D721Med (cell line): Measurements from ENCODE around the gene SPACA7.

Source experiments
- DNase-seq: peaks from one replicate; pipeline ENCODE4 v3.0.0; 2011; ENCODE audit warnings: low spot score; ENCODE audit not compliant: insufficient read length
- FAIRE-seq: peaks from 2 replicates; lab custom pipeline; 2011; peaks lifted over from hg19 to GRCh38; lab: Jason Lieb, UNC
- TF ChIP-seq, protein P1 (sequence below): IDR thresholded peaks from 2 replicates; pipeline ENCODE4 v1.5.1; 2012; ENCODE audit warnings: mild to moderate bottlenecking, control low read depth; ENCODE audit not compliant: insufficient read depth; ENCODE audit errors: missing control alignments

The SPACA7 gene

DNA sequence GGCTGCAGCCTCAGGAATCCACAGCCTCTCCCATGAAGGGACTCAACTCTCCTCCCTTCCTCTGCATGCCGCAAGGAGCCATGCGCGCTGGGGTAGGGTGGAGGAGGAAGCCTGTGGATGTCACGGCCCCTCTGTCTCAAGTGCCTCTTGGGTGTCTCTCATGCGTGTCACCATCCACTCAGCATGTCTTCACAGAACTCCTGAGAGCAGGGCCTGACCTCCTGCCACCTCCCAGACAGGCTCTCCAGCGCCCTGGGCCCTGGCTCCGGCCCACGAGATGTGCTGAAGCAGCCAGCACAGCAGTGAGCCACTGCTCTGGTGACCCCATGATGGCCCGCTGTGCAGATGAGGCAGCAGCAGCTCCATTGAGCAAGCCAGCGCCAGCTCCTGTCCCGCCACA, 25.9 kb upstream of the SPACA7 start:
- FAIRE-seq (no peak), DNase-seq (no peak)
- TF ChIP-seq, protein P1, sequence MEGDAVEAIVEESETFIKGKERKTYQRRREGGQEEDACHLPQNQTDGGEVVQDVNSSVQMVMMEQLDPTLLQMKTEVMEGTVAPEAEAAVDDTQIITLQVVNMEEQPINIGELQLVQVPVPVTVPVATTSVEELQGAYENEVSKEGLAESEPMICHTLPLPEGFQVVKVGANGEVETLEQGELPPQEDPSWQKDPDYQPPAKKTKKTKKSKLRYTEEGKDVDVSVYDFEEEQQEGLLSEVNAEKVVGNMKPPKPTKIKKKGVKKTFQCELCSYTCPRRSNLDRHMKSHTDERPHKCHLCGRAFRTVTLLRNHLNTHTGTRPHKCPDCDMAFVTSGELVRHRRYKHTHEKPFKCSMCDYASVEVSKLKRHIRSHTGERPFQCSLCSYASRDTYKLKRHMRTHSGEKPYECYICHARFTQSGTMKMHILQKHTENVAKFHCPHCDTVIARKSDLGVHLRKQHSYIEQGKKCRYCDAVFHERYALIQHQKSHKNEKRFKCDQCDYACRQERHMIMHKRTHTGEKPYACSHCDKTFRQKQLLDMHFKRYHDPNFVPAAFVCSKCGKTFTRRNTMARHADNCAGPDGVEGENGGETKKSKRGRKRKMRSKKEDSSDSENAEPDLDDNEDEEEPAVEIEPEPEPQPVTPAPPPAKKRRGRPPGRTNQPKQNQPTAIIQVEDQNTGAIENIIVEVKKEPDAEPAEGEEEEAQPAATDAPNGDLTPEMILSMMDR: no peak

- no peak for FAIRE-seq
- TF ChIP-seq, protein P1: no peak
- DNase-seq: no peak
Measured at GRCh38 chr13:112351825-112352224, 24.3 kb upstream of the SPACA7 start.

GRCh38 chr13:112353856-112354255, 22.3 kb upstream of the SPACA7 start:
- TF ChIP-seq, protein P1: no peak
- no peak for FAIRE-seq
- no peak for DNase-seq

DNA sequence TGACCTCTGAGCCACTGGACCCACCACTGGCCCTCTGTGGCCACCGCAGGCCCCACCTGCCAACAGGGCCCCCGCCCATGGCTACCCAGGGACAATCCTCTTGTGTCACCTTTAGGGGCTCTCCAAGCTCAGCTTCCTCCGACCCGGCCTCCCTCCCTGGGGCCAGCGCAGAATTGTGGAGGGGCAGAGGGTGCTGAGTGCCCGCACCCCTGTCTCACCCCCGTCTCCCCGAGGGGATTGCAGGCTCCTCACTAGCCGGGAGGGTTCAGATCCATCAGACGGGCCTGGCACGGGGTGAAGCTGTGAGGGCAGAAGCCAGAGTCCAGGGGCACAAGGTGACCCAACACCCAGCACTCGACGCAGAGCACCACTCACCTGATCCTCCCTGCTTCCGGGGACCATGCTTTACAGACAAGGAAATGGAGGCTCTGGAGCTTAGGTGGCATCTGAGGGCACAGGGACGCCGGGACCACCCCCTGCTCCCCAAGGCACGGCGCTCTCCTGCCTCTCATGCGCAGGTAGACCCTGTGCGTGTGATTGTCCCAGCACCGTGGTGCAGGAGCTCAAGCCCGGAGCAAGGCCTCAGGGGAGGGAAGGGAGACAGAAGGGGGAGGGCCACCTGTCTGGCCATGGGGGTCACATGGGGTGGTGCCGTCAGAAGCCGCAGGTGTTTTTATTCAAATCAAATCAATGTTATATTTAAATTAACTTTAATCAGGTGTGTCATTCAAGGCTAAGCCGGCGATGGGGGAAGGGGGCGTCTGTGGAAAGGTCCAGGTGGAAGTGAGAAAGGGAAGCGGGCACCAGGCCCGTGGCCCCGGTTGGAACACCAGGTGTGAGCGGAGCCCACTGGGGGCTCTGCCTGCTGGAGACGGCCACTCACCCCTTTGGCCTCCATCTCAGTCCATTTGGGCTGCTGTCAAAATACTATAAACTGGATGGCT, 21.6 kb upstream of the SPACA7 start:
- DNase-seq: no peak

GRCh38 chr13:112355274-112355838, 20.8 kb upstream of the SPACA7 start:
- TF ChIP-seq, protein P1: no peak
- FAIRE-seq: no peak

More for the DNA sequence above, 21.6 kb upstream of the SPACA7 start:
- TF ChIP-seq, protein P1: no peak
- no peak for FAIRE-seq

GRCh38 chr13:112356190-112356589, 20.0 kb upstream of the SPACA7 start:
- FAIRE-seq (no peak), DNase-seq (no peak)
- TF ChIP-seq, protein P1: no peak

More at GRCh38 chr13:112355274-112355838, 20.8 kb upstream of the SPACA7 start:
- no peak for DNase-seq
